Endothelial cell of umbilical vein (primary cell): ENCODE results near the gene VWA8.

Experiments
- GATA2 ChIP-seq: IDR thresholded peaks from 2 replicates; pipeline ENCODE4 v1.7.0; 2011; ENCODE audit warnings: low read depth, mild to moderate bottlenecking, moderate library complexity, mixed read lengths, low read length; ENCODE audit not compliant: insufficient read length, insufficient read depth
- MAX ChIP-seq: IDR thresholded peaks from 2 replicates; pipeline ENCODE4 v1.6.1; 2011; ENCODE audit not compliant: insufficient read depth, insufficient read length
- POLR2A ChIP-seq: IDR thresholded peaks from 2 replicates; pipeline ENCODE4 v1.6.1; 2012; ENCODE audit warnings: low read depth, mild to moderate bottlenecking, control low read depth, low read length
- POLR2AphosphoS5 ChIP-seq: IDR thresholded peaks from 2 replicates; pipeline ENCODE4 v1.6.1; 2012; ENCODE audit warnings: low read depth, mild to moderate bottlenecking, control low read depth, low read length, moderate library complexity; ENCODE audit not compliant: insufficient read depth

GRCh38 chr13:41605319-41606285, 355.3 kb downstream of the VWA8 start:
- TF ChIP-seq POLR2A, result no peak
- TF ChIP-seq POLR2AphosphoS5, result no peak
- no peak for TF ChIP-seq MAX
- TF ChIP-seq GATA2, result no peak
